Thoracic aorta (tissue), 2 donors: ENCODE measurements around the gene TPST1. TPM values are rescaled to one million over a fixed set of nuclear protein-coding genes. Genes with fewer than 3 reads are reported as not detected.

Source experiments
- ATAC-seq: fragments of 150-250 bp; one replicate; pipeline ENCODE4 v1.8.0; 2017; ENCODE audit warnings: low read depth; ENCODE audit not compliant: insufficient number of reproducible peaks, low FRiP score
- DNase-seq: peaks from one replicate; pipeline ENCODE4 v3.0.0-alpha.2; 2020; ENCODE audit warnings: low spot score
- H3K27ac ChIP-seq, 2 donors: fragments of 200-600 bp; sonication (generic); 1 replicate in 1 of 2; 2 replicates in 1 of 2; pipeline ENCODE4 v1.5.1; 2016; ENCODE audit warnings: mild to moderate bottlenecking in 2 of 2, moderate library complexity in 2 of 2
- H3K27me3 ChIP-seq: fragments of 200-600 bp; sonication (generic); replicated peaks from 2 replicates; pipeline ENCODE4 v1.6.0; 2016; ENCODE audit warnings: mild to moderate bottlenecking; ENCODE audit not compliant: insufficient read depth
- H3K36me3 ChIP-seq: fragments of 200-600 bp; sonication (generic); one replicate; pipeline ENCODE4 v1.5.1; 2016
- H3K4me1 ChIP-seq, 2 donors: fragments of 200-600 bp; sonication (generic); 1 replicate in 1 of 2; 2 replicates in 1 of 2; pipeline versions ENCODE4 v1.5.1 to v1.6.0; 2016; ENCODE audit warnings: low read depth in 2 of 2, mild to moderate bottlenecking in 1 of 2; ENCODE audit not compliant: control insufficient read depth in 1 of 2
- H3K4me3 ChIP-seq: fragments of 200-600 bp; sonication (generic); 2 replicates; pipeline ENCODE4 v1.5.1; 2016; ENCODE audit warnings: mild to moderate bottlenecking
- H3K9me3 ChIP-seq: fragments of 200-600 bp; sonication (generic); 2 replicates; pipeline ENCODE4 v1.5.1; 2016
- CTCF ChIP-seq: fragments of 200-600 bp; sonication (generic); IDR thresholded peaks from one replicate; pipeline ENCODE4 v1.5.1; 2019; ENCODE audit warnings: antibody characterized with exemption
- total RNA-seq, 2 donors: library from RNA; depleted of rRNA; stranded (reverse); fragments of >200 nt; gene quantifications; one replicate each; pipeline versions ENCODE4 v1.1.0 to v1.2.3, GENCODE V29; 2016

Gene TPST1
- total RNA-seq, 2 donors from 2014 or later, result 18.1 to 25.4 TPM

GRCh38 chr7:66247380-66248078, 42.4 kb downstream of the TPST1 start:
- DNase-seq (no peak), ATAC-seq (no peak)
- Histone ChIP-seq H3K27me3 (no peaks in the 10 kb centered on the region), H3K4me1 (no peaks in the 10 kb centered on the region), H3K36me3 (no peaks in the 10 kb centered on the region), H3K4me3 (no peak overlapping the region), H3K9me3 (no peaks in the 10 kb centered on the region), H3K27ac (no peak overlapping the region)
- TF ChIP-seq CTCF, result no peak

GRCh38 chr7:66250711-66251110, 45.6 kb downstream of the TPST1 start:
- ATAC-seq, result no peak
- no peaks in the 10 kb centered on the region for H3K27me3 ChIP-seq
- H3K36me3 ChIP-seq, result no peaks in the 10 kb centered on the region
- H3K4me3 ChIP-seq, result no peak overlapping the region
- no peak for TF ChIP-seq CTCF
- H3K4me1 ChIP-seq, result peaks cover 5 to 6% of the 10 kb centered on the region in 2 donors
- DNase-seq, result no peak
- no peaks in the 10 kb centered on the region for H3K9me3 ChIP-seq
- H3K27ac ChIP-seq, result no peak overlapping the region

GRCh38 chr7:66255534-66256100, 50.5 kb downstream of the TPST1 start:
- no peak for DNase-seq
- no peaks in the 10 kb centered on the region for H3K9me3 ChIP-seq
- peaks cover 16 to 32% of the 10 kb centered on the region in 2 donors for H3K4me1 ChIP-seq
- no peaks in the 10 kb centered on the region for H3K27me3 ChIP-seq
- no peak for TF ChIP-seq CTCF
- no peak for ATAC-seq
- H3K4me3 ChIP-seq, result no peak overlapping the region
- H3K36me3 ChIP-seq, result no peaks in the 10 kb centered on the region
- H3K27ac ChIP-seq, result no peak overlapping the region

GRCh38 chr7:66256281-66256680, 51.1 kb downstream of the TPST1 start:
- Histone ChIP-seq H3K27me3 (no peaks in the 10 kb centered on the region), H3K4me1 (peaks cover 16 to 32% of the 10 kb centered on the region in 2 donors), H3K9me3 (no peaks in the 10 kb centered on the region), H3K4me3 (no peak overlapping the region), H3K36me3 (no peaks in the 10 kb centered on the region), H3K27ac (no peak overlapping the region)
- no peak for TF ChIP-seq CTCF
- no peak for DNase-seq
- no peak for ATAC-seq

GRCh38 chr7:66257481-66257880, 52.3 kb downstream of the TPST1 start:
- no peaks in the 10 kb centered on the region for H3K9me3 ChIP-seq
- no peak overlapping the region for H3K4me3 ChIP-seq
- TF ChIP-seq CTCF, result no peak
- DNase-seq, result no peak
- no peaks in the 10 kb centered on the region for H3K36me3 ChIP-seq
- no peak for ATAC-seq
- no peak overlapping the region for H3K27ac ChIP-seq
- H3K27me3 ChIP-seq, result no peaks in the 10 kb centered on the region
- H3K4me1 ChIP-seq, result peaks cover 16 to 32% of the 10 kb centered on the region in 2 donors
